AG10803 (cell line): Measurements from ENCODE around the gene HPS4.

Source experiments
- DNase-seq: peaks from one replicate; pipeline ENCODE4 v3.0.0; 2010; ENCODE audit warnings: low read depth
- H3K4me3 ChIP-seq: 2 replicates; pipeline ENCODE4 v1.5.1; 2011; ENCODE audit warnings: mild to moderate bottlenecking, low read length, control low read depth
- TF ChIP-seq, protein P1 (sequence below): conservative IDR thresholded peaks from 2 replicates; pipeline ENCODE4 v1.5.1; 2011; ENCODE audit warnings: mild to moderate bottlenecking, low read length, control low read depth, inconsistent platforms

HPS4 gene

DNA sequence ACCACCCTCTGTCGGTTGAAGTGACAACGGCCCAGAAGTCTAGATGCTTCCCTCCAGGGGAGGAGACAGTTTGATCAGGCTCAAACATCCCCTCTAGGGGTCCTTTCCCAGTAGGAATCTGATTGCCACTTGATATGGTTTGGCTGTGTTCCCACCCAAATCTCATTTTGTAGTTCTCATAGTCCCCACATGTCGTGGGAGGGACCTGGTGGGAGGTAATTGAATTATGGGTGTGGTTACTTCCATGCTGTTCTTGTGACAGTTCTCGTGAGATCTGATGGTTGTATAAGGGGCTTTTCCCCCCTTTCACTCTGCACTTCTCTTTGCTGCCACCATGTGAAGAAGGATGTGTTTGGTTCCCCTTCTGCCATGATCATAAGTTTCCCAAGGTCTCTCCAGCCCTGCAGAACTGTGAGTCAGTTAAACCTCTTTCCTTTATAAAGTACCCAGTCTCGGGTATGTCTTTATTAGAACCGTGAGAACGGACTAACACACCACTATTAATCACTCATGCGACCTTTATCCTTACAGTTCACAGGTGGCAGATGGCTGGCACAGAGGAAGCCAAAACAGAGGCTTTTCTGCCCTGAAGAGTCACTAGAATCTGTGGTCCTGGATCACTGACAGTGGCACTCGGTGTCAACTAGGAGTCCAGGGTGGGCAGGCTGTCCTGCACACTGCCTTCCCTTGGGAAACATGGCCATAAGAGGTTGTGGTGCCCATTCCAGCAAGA is 33.0 kb downstream of the HPS4 start:
- TF ChIP-seq, protein P1, sequence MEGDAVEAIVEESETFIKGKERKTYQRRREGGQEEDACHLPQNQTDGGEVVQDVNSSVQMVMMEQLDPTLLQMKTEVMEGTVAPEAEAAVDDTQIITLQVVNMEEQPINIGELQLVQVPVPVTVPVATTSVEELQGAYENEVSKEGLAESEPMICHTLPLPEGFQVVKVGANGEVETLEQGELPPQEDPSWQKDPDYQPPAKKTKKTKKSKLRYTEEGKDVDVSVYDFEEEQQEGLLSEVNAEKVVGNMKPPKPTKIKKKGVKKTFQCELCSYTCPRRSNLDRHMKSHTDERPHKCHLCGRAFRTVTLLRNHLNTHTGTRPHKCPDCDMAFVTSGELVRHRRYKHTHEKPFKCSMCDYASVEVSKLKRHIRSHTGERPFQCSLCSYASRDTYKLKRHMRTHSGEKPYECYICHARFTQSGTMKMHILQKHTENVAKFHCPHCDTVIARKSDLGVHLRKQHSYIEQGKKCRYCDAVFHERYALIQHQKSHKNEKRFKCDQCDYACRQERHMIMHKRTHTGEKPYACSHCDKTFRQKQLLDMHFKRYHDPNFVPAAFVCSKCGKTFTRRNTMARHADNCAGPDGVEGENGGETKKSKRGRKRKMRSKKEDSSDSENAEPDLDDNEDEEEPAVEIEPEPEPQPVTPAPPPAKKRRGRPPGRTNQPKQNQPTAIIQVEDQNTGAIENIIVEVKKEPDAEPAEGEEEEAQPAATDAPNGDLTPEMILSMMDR: no peak
- no peak overlapping the region for H3K4me3 ChIP-seq

DNA sequence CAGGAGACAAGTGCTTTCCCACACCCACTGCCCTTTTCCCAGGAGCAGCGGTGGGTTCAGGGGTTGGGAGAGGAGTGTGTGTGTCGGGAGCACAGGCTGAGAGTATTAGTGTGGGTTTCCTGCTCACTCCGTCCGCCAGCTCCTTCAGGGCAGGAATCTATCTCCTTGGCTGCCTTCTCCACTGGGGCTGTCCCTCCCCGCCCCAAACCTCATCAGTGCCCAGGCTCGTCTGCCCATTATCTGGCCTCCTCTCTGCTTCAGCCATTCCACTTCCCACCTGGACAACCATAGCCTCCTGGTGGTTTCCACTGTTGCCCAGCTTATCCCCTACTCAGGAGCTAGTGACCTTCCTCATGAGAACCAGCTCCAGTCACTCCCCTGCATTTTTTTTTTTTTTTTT is 34.6 kb downstream of the HPS4 start:
- TF ChIP-seq, protein P1: no peak
- H3K4me3 ChIP-seq: no peak overlapping the region
- no peak for DNase-seq

More for the DNA sequence above, 33.0 kb downstream of the HPS4 start:
- DNase-seq: no peak

DNA sequence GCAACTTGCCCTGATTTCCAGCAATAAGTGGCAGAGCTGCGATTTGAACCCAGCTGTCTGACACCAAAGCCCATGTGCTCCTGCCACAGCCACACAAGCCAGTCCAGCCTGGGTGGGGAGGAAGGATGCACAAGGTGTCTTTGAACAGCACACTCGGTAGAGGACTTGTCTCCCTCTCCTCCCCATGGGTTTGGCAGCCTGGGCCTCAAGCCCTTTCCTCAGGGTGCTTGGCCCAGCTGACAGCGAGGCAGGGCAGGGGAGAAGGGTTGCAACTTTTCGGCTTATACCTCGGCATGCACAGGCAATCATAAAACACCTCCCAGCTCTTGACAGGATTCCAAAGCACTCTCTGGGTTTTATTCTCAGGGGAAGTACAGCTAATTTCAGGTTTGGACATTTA is 35.2 kb downstream of the HPS4 start:
- no peak for DNase-seq
- TF ChIP-seq, protein P1: no peak
- H3K4me3 ChIP-seq: no peak overlapping the region

DNA sequence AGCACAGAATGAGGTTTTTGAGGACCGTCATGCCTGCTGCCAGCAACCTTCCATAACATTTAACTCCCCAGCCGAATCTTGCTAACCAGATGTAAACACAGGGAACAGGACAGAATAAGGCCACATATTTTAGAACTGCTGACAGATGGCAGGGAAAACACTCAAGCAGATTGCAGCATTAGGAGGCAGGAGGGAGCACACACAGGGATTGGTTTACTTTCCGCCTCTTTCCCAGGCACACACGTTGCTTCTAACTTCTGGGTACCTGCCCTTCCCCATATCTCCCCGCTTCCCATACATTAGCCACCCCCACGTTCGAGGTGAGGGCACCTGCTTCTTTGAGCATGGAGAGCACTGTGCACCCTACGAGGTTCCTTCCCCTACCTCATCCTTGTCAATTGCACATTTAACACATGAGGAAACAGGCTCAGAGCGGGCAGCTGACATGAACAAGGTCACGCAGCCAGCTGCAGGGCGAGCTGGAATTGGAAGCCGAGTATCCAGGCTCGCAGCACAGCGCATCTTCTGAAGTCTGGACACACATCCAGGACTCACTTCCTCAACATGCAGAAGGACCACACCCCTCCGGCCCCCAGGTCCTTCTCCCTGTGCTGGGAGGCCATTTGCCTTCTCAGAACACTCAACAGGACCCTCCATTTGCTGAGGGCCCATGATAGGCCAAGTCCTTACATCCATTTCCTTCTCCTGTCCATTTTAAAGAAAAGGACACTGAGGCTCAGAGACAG is 35.8 kb downstream of the HPS4 start:
- DNase-seq: no peak
- no peak overlapping the region for H3K4me3 ChIP-seq
- TF ChIP-seq, protein P1: no peak

DNA sequence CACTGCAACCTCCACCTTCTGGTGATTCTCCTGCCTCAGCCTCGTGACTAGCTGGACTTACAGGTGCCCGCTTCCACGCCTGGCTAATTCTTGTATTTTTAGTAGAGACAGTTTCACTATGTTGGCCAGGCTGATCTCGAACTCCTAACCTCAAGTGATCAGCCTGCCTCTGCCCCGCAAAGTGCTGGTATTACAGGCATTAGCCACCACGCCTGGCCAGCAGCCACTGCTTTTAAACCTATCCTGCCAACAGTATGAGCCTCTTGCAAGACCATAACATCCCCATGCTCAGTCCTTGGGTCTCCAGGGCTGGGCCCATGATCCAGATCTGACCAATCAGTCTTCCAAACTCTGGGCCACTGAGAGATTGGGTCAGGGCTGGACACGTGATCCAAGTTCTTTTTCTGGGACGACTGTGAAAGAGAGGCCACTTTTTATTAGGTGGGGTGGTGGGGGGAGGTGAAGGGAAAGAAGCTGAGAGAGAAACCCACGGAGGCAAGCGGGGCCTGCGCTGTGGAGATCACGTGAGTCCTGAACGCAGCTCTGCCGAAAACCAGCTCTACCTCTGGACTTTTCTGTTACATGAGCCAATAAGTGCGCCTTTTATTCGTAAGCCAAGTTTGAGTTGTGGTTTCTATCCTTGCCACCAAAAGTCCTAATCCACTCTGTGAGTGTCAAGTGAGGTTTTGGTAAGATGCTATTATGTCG is 36.6 kb downstream of the HPS4 start:
- H3K4me3 ChIP-seq: no peak overlapping the region
- TF ChIP-seq, protein P1: no peak
- no peak for DNase-seq

DNA sequence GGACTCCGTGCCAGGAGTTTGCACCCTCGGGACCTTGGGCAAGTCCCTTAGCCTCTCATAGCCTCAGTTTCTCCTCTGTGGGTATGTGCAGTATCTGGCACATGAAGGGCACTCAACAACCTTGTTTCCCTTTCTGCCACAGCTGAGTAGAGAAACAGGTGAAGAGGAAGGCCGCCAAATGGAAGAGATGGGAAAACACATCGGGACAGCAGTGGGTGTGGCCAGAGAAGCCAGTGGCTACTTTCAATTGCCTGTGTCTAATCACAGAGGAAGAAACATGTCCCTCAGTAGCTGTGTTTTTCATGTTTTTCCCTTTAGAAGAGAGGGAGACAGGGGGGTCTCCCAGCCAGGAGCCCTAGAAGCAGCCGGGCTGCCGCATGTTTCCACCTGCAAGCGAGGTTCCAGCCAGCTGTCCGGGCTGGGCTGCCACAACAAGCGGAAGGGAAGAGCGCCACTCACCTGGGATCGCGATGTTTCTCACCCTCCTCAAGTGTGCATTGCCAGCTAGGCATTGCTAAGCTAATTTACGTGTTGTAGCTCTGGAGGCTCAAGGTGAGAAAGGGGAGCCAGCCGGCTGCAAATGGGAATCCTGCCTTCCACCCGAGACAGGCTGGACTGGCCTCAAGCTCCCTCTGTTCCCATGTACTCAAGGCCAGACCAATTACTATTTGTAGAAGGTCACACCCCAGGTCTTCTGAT is 37.9 kb downstream of the HPS4 start:
- no peak overlapping the region for H3K4me3 ChIP-seq
- TF ChIP-seq, protein P1: no peak
- DNase-seq: no peak
